H54 (cell line): ENCODE measurements around the gene SLC22A15.
"Not testable (repeated sequence)": the region's sequence is repeated elsewhere in the genome, so short reads cannot be mapped to it uniquely, and the experiment has no call there.

Source experiments
- DNase-seq: peaks from one replicate; pipeline ENCODE4 v3.0.0; 2011; ENCODE audit warnings: low spot score, mixed read lengths; ENCODE audit not compliant: insufficient read length
- FAIRE-seq: peaks from 3 replicates; lab custom pipeline; 2011; peaks lifted over from hg19 to GRCh38; lab: Jason Lieb, UNC
- POLR2A ChIP-seq: IDR thresholded peaks from 2 replicates; pipeline ENCODE4 v1.6.1; 2011; ENCODE audit warnings: low read depth, mild to moderate bottlenecking, low read length

Gene SLC22A15

GRCh38 chr1:116036255-116036654 lies 59.9 kb downstream of the SLC22A15 start:
- no peak for DNase-seq
- no peak for FAIRE-seq
- no peak for TF ChIP-seq POLR2A

- TF ChIP-seq POLR2A, result no peak
- FAIRE-seq (no peak), DNase-seq (no peak)
Observed at GRCh38 chr1:116038679-116039078, 62.4 kb downstream of the SLC22A15 start.

- TF ChIP-seq POLR2A, result no peak
- FAIRE-seq (no peak), DNase-seq (no peak)
Observed at GRCh38 chr1:116044071-116044470, 67.8 kb downstream of the SLC22A15 start.

DNA sequence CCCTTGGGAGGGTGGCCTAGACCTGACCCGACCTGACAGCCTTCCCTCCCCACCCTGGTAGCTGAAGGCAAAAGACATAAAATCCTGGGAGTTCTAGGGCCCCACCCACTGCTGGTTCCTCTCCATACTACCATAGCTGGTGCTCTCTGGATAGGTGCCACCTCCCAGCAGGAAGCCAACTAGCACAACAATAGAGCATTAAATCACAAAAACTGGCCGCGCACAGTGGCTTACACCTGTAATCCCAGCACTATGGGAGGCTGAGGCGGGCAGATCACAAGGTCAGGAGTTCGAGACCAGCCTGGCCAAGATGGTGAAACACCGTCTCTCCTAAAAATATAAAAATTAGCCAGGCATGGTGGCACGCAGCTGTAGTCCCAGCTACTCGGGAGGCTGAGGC lies 70.6 kb downstream of the SLC22A15 start:
- DNase-seq, FAIRE-seq: not testable (repeated sequence)

DNA sequence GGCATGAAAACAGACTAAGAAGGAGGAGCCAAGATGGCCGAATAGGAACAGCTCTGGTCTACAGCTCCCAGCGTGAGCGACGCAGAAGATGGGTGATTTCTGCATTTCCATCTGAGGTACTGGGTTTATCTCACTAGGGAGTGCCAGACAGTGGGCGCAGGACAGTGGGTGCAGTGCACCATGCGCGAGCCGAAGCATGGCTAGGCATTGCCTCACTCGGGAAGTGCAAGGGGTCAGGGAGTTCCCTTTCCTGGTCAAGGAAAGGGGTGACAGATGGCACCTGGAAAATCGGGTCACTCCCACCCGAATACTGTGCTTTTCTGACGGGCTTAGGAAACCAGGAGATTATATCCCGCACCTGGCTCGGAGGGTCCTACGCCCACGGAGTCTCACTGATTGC lies 75.6 kb downstream of the SLC22A15 start:
- FAIRE-seq, DNase-seq: not testable (repeated sequence)

DNA sequence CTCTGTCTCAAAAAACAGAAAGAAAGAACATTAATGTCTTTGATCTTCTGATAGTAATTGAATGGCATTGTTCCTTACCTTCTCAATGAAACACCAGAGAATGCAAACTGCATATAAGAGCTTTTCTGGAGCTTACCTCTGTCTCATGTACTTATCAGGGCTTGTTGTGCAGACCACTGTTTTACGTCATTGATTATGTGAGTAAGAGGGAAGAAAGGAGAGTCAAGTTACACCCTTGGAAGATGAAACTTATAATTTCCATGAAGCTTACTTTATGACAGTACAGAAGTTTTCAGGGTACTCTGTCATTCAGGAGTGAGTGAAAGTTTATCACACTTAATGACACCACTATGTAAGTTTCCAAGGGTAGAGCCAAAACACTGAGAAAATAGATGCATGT lies 85.9 kb downstream of the SLC22A15 start:
- TF ChIP-seq POLR2A, result no peak
- no peak for DNase-seq
- no peak for FAIRE-seq

DNA sequence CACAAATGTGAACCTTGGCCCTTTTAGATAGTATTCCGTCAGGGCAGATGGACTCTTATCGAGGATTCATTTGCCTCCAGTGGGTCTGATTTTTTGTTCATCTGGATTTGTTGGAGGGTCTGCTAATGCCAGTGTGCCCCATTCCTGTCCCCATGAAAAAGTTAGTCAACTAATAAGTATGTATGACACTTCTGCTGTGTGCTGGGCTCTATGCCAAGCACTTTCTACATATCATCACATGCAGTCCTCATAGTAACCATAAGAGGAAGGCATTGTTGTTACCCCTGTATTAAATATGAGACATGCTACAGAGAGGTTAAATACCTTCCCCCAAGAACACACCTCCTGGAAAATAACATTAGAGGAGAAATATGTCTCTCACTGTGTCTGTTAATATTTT lies 88.3 kb downstream of the SLC22A15 start:
- FAIRE-seq (no peak), DNase-seq (no peak)
- no peak for TF ChIP-seq POLR2A

GRCh38 chr1:116066868-116067565 lies 90.7 kb downstream of the SLC22A15 start:
- no peak for DNase-seq
- no peak for TF ChIP-seq POLR2A
- no peak for FAIRE-seq

GRCh38 chr1:116067566-116067890 lies 91.2 kb downstream of the SLC22A15 start:
- no peak for DNase-seq
- no peak for TF ChIP-seq POLR2A
- no peak for FAIRE-seq

DNA sequence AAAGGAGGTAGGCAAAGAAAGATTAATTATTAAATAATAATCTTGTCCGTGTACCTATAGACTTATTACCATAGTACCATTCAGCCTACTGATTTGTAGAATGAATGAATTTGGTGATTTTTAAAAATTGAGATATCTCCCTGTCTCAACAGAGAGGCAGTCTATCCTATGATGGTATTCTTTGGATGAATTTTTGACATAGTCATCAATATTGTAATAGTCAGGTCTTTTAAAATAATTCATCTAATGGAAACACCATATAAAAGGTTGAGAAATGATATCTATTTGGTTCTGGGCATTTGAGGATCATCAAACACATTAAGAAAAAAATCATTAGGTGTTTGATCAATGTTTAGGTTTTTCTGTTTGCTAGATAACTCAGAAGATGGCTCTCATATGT lies 99.3 kb downstream of the SLC22A15 start:
- DNase-seq (no peak), FAIRE-seq (no peak)
- no peak for TF ChIP-seq POLR2A

- no peak for TF ChIP-seq POLR2A
- no peak for FAIRE-seq
- DNase-seq, result no peak
Observed at GRCh38 chr1:116075990-116076389, 99.7 kb downstream of the SLC22A15 start.

DNA sequence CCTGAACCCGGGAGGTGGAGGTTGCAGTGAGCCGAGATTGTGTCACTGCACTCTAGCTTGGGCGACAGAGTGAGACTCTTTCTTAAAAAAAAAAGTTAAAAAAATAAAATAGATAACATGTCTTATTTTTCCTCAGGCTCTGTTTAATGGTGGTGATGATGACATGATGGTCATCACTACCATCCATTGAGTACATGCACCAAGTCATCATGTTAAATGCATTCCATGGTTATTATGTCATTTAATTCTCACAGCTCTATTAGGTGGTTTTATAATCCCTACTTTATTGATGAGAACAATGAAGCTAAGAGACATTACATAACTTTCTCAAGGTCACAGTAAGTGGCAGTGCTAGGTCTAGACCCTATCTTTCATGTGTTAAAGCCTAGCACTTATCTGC lies 100.5 kb downstream of the SLC22A15 start:
- DNase-seq (no peak), FAIRE-seq (no peak)
- no peak for TF ChIP-seq POLR2A

GRCh38 chr1:116078699-116079223 lies 102.4 kb downstream of the SLC22A15 start:
- TF ChIP-seq POLR2A, result no peak
- DNase-seq (no peak), FAIRE-seq (no peak)

- no peak for TF ChIP-seq POLR2A
- DNase-seq, result no peak
- no peak for FAIRE-seq
Observed at GRCh38 chr1:116087628-116088027, 111.3 kb downstream of the SLC22A15 start.

- TF ChIP-seq POLR2A, result no peak
- no peak for DNase-seq
- no peak for FAIRE-seq
Observed at GRCh38 chr1:116089870-116090269, 113.6 kb downstream of the SLC22A15 start.
